Measurements from ENCODE around the gene MFSD8. TPM values are rescaled to one million over a fixed set of nuclear protein-coding genes. Genes with fewer than 3 reads are reported as not detected.
"Not testable (repeated sequence)": the region's sequence is repeated elsewhere in the genome, so short reads cannot be mapped to it uniquely, and the experiment has no call there.

Gene MFSD8
- total and polyA plus RNA-seq, 3 experiments from 2014 or later, result 5.3 to 23.4 (median 17.8) TPM

- no peaks in the 10 kb centered on the region for H3K27me3 ChIP-seq (ENCODE audit: insufficient read depth, low read length, poor library complexity, severe bottlenecking)
- no peak overlapping the region for H3K27ac ChIP-seq (ENCODE audit: low read depth, low read length)
- Mint-ChIP-seq H3K27me3 (no peaks in the 10 kb centered on the region), H3K9me3 (no peaks in the 10 kb centered on the region), H3K4me3 (no peak overlapping the region), H3K4me1 (peaks cover 0 to 5% (median 0%) of the 10 kb centered on the region in 3 donors), H3K27ac (no peak overlapping the region), H3K36me3 (peaks cover 8 to 43% (median 18%) of the 10 kb centered on the region in 3 donors)
- no peak overlapping the region for H3K4me3 ChIP-seq (ENCODE audit: low read length)
- H3K9me3 ChIP-seq (ENCODE audit: low read length), result no peaks in the 10 kb centered on the region
- CTCF ChIA-PET, result interaction anchor here (1.2 kb wide), 1 partner anchor 14 kb away, joined by 3 read pairs; no protein-coding TSS in a partner anchor
- no peaks in the 10 kb centered on the region for H3K36me3 ChIP-seq (ENCODE audit: insufficient read depth, low read length)
- no peak for DNase-seq
- H3K4me1 ChIP-seq (ENCODE audit: insufficient read depth, low read length), result no peaks in the 10 kb centered on the region
- POLR2A ChIA-PET, result no interaction called here
Measured at GRCh38 chr4:127930175-127930574, 34.8 kb downstream of the MFSD8 start.

- DNase-seq; H3K4me3 ChIP-seq (ENCODE audit: low read length); H3K4me1 ChIP-seq (ENCODE audit: insufficient read depth, low read length); POLR2A ChIA-PET; H3K27me3 Mint-ChIP-seq; H3K9me3 ChIP-seq (ENCODE audit: low read length); H3K9me3 Mint-ChIP-seq; H3K27ac Mint-ChIP-seq; H3K27me3 ChIP-seq (ENCODE audit: insufficient read depth, low read length, poor library complexity, severe bottlenecking); H3K27ac ChIP-seq (ENCODE audit: low read depth, low read length); CTCF ChIA-PET; H3K36me3 ChIP-seq (ENCODE audit: insufficient read depth, low read length): not testable (repeated sequence)
- Mint-ChIP-seq H3K4me1 (peaks cover 3 to 13% (median 5%) of the 10 kb centered on the region in 3 donors), H3K36me3 (peaks cover 14 to 76% (median 25%) of the 10 kb centered on the region in 3 donors), H3K4me3 (peak overlapping the region in 1 of 7 donors; percentile 25)
Measured at GRCh38 chr4:127925720-127926119, 39.3 kb downstream of the MFSD8 start.

- CTCF ChIA-PET, result no interaction called here
- Mint-ChIP-seq H3K27ac (no peak overlapping the region), H3K4me1 (peaks cover 3 to 13% (median 5%) of the 10 kb centered on the region in 3 donors), H3K4me3 (no peak overlapping the region), H3K9me3 (no peaks in the 10 kb centered on the region), H3K36me3 (peaks cover 20 to 80% (median 26%) of the 10 kb centered on the region in 3 donors), H3K27me3 (no peaks in the 10 kb centered on the region)
- DNase-seq, result no peak
- H3K27ac ChIP-seq (ENCODE audit: low read depth, low read length), result no peak overlapping the region
- H3K4me1 ChIP-seq (ENCODE audit: insufficient read depth, low read length), result no peaks in the 10 kb centered on the region
- no peaks in the 10 kb centered on the region for H3K27me3 ChIP-seq (ENCODE audit: insufficient read depth, low read length, poor library complexity, severe bottlenecking)
- no peak overlapping the region for H3K4me3 ChIP-seq (ENCODE audit: low read length)
- POLR2A ChIA-PET, result interaction anchor here (0.7 kb wide), 1 partner anchor 88 kb away, joined by 3 read pairs; no protein-coding TSS in a partner anchor
- H3K36me3 ChIP-seq (ENCODE audit: insufficient read depth, low read length), result peaks cover 9% of the 10 kb centered on the region
- H3K9me3 ChIP-seq (ENCODE audit: low read length), result no peaks in the 10 kb centered on the region
Measured at GRCh38 chr4:127922226-127922625, 42.7 kb downstream of the MFSD8 start.

- no peaks in the 10 kb centered on the region for H3K27me3 ChIP-seq (ENCODE audit: insufficient read depth, low read length, poor library complexity, severe bottlenecking)
- POLR2A ChIA-PET, result no interaction called here
- H3K27ac ChIP-seq (ENCODE audit: low read depth, low read length), result no peak overlapping the region
- Mint-ChIP-seq H3K4me3 (no peak overlapping the region), H3K4me1 (peaks cover 0 to 13% (median 3%) of the 10 kb centered on the region in 3 donors), H3K9me3 (no peaks in the 10 kb centered on the region), H3K27ac (no peak overlapping the region), H3K36me3 (peaks cover 16 to 77% (median 24%) of the 10 kb centered on the region in 3 donors), H3K27me3 (no peaks in the 10 kb centered on the region)
- H3K4me1 ChIP-seq (ENCODE audit: insufficient read depth, low read length), result no peaks in the 10 kb centered on the region
- H3K4me3 ChIP-seq (ENCODE audit: low read length), result no peak overlapping the region
- peaks cover 9% of the 10 kb centered on the region for H3K36me3 ChIP-seq (ENCODE audit: insufficient read depth, low read length)
- no peak for DNase-seq
- no peaks in the 10 kb centered on the region for H3K9me3 ChIP-seq (ENCODE audit: low read length)
- CTCF ChIA-PET, result no interaction called here
Measured at GRCh38 chr4:127920521-127920920, 44.5 kb downstream of the MFSD8 start.

- H3K36me3 ChIP-seq (ENCODE audit: insufficient read depth, low read length), result peaks cover 9% of the 10 kb centered on the region
- no peaks in the 10 kb centered on the region for H3K9me3 ChIP-seq (ENCODE audit: low read length)
- peaks cover 6 to 49% (median 13%) of the 10 kb centered on the region in 3 donors for H3K36me3 Mint-ChIP-seq
- ChIA-PET CTCF (interaction anchor here (0.9 kb wide), 1 partner anchor 10 kb away, joined by 3 read pairs; no protein-coding TSS in a partner anchor), POLR2A (no interaction called here)
- DNase-seq, result no peak
- H3K27me3 ChIP-seq (ENCODE audit: insufficient read depth, low read length, poor library complexity, severe bottlenecking), result no peaks in the 10 kb centered on the region
- no peaks in the 10 kb centered on the region for H3K4me1 ChIP-seq (ENCODE audit: insufficient read depth, low read length)
- H3K27me3 Mint-ChIP-seq, result no peaks in the 10 kb centered on the region
- H3K4me1 Mint-ChIP-seq, result no peaks in the 10 kb centered on the region
- H3K9me3 Mint-ChIP-seq, result no peaks in the 10 kb centered on the region
- H3K4me3 Mint-ChIP-seq, result no peak overlapping the region
- H3K27ac ChIP-seq (ENCODE audit: low read depth, low read length), result no peak overlapping the region
- no peak overlapping the region for H3K4me3 ChIP-seq (ENCODE audit: low read length)
- peak overlapping the region in 1 of 8 donors; percentile 90 for H3K27ac Mint-ChIP-seq
Measured at GRCh38 chr4:127917151-127917550, 47.8 kb downstream of the MFSD8 start.

GRCh38 chr4:127916512-127916911, 48.5 kb downstream of the MFSD8 start:
- Mint-ChIP-seq H3K9me3 (no peaks in the 10 kb centered on the region), H3K4me1 (no peaks in the 10 kb centered on the region), H3K27me3 (no peaks in the 10 kb centered on the region), H3K27ac (peak overlapping the region in 1 of 8 donors; percentile 38), H3K4me3 (no peak overlapping the region), H3K36me3 (peaks cover 6 to 43% (median 13%) of the 10 kb centered on the region in 3 donors)
- ChIA-PET POLR2A (no interaction called here), CTCF (interaction anchor here (0.9 kb wide), 1 partner anchor 9 kb away, joined by 3 read pairs; no protein-coding TSS in a partner anchor)
- Histone ChIP-seq H3K9me3 (ENCODE audit: low read length) (no peaks in the 10 kb centered on the region), H3K27me3 (ENCODE audit: insufficient read depth, low read length, poor library complexity, severe bottlenecking) (no peaks in the 10 kb centered on the region), H3K4me1 (ENCODE audit: insufficient read depth, low read length) (no peaks in the 10 kb centered on the region), H3K4me3 (ENCODE audit: low read length) (no peak overlapping the region), H3K27ac (ENCODE audit: low read depth, low read length) (no peak overlapping the region), H3K36me3 (ENCODE audit: insufficient read depth, low read length) (peaks cover 9% of the 10 kb centered on the region)
- DNase-seq, result no peak

- no peaks in the 10 kb centered on the region for H3K27me3 ChIP-seq (ENCODE audit: insufficient read depth, low read length, poor library complexity, severe bottlenecking)
- ChIA-PET CTCF (no interaction called here), POLR2A (no interaction called here)
- Mint-ChIP-seq H3K27ac (no peak overlapping the region), H3K27me3 (peaks cover 0 to 3% of the 10 kb centered on the region in 2 donors), H3K4me3 (no peak overlapping the region), H3K36me3 (peaks cover 0 to 14% (median 7%) of the 10 kb centered on the region in 3 donors), H3K4me1 (no peaks in the 10 kb centered on the region), H3K9me3 (peaks cover 0 to 2% (median 0%) of the 10 kb centered on the region in 5 donors)
- H3K4me3 ChIP-seq (ENCODE audit: low read length), result no peak overlapping the region
- no peak overlapping the region for H3K27ac ChIP-seq (ENCODE audit: low read depth, low read length)
- DNase-seq, result no peak
- no peaks in the 10 kb centered on the region for H3K9me3 ChIP-seq (ENCODE audit: low read length)
- H3K4me1 ChIP-seq (ENCODE audit: insufficient read depth, low read length), result no peaks in the 10 kb centered on the region
- H3K36me3 ChIP-seq (ENCODE audit: insufficient read depth, low read length), result no peaks in the 10 kb centered on the region
Measured at GRCh38 chr4:127905029-127905428, 59.9 kb downstream of the MFSD8 start.

GRCh38 chr4:127899682-127900081, 65.3 kb downstream of the MFSD8 start:
- peaks cover 1 to 15% (median 7%) of the 10 kb centered on the region in 3 donors for H3K36me3 Mint-ChIP-seq
- H3K4me3 Mint-ChIP-seq; POLR2A ChIA-PET; H3K27me3 ChIP-seq (ENCODE audit: insufficient read depth, low read length, poor library complexity, severe bottlenecking); CTCF ChIA-PET; H3K4me1 ChIP-seq (ENCODE audit: insufficient read depth, low read length); H3K27me3 Mint-ChIP-seq; H3K4me3 ChIP-seq (ENCODE audit: low read length); H3K27ac Mint-ChIP-seq; H3K36me3 ChIP-seq (ENCODE audit: insufficient read depth, low read length); H3K9me3 Mint-ChIP-seq; H3K27ac ChIP-seq (ENCODE audit: low read depth, low read length); H3K4me1 Mint-ChIP-seq; DNase-seq; H3K9me3 ChIP-seq (ENCODE audit: low read length): not testable (repeated sequence)
